ENCODE measurements around the gene CLDN14. TPM values are rescaled to one million over a fixed set of nuclear protein-coding genes. Genes with fewer than 3 reads are reported as not detected.

Gene CLDN14
- total RNA-seq, 1 experiment from 2014 or later: 8.9 TPM

GRCh38 chr21:36454706-36455105, 25.2 kb downstream of the CLDN14 start:
- intact Hi-C loops (cut with micrococcal nuclease): no loop called here
- no peak overlapping the region for H2AFZ ChIP-seq (ENCODE audit: low read length)
- no TSS peak for BruUV-seq (replicated peaks)
- peaks cover 3% of the 10 kb centered on the region; the same call in 1 of the 2 replicates for H3K4me1 ChIP-seq (ENCODE audit: insufficient read depth, low read length)
- H3K27ac ChIP-seq (ENCODE audit: low read length): no peak overlapping the region
- POLR2A ChIA-PET (ENCODE audit: unreplicated experiment): no interaction called here
- TF ChIP-seq EZH2 (IDR thresholded peaks at IDR 0.05; ENCODE audit: low read length, unreplicated experiment): no peak
- TF ChIP-seq CTCF (conservative IDR thresholded peaks at IDR 0.05; ENCODE audit: low read depth, low read length): no peak
- TF ChIP-seq EZH2phosphoT487 (IDR thresholded peaks at IDR 0.05; ENCODE audit: borderline replicate concordance, low read length): no peak
- H3K36me3 ChIP-seq (ENCODE audit: low read depth, low read length): no peaks in the 10 kb centered on the region
- no peaks in the 10 kb centered on the region for H3K79me2 ChIP-seq (ENCODE audit: low read length)
- H3K27me3 ChIP-seq (ENCODE audit: low read length): no peaks in the 10 kb centered on the region
- H3K9ac ChIP-seq (ENCODE audit: low read length): no peak overlapping the region
- no peaks in the 10 kb centered on the region for H3K9me3 ChIP-seq (ENCODE audit: low read length)
- no peak overlapping the region for H3K4me3 ChIP-seq (ENCODE audit: low read length)
- H3F3A ChIP-seq (ENCODE audit: low read length, unreplicated experiment): no peaks in the 10 kb centered on the region
- DNase-seq (no peak), ATAC-seq (no peak)
- no peaks in the 10 kb centered on the region for H3K9me2 ChIP-seq (replicated peaks; ENCODE audit: low read length)
- no peak overlapping the region for H3K4me2 ChIP-seq (ENCODE audit: low read length)
- H4K20me1 ChIP-seq (ENCODE audit: low read length): no peaks in the 10 kb centered on the region
- CTCF ChIA-PET: no interaction called here

GRCh38 chr21:36454093-36454531, 25.8 kb downstream of the CLDN14 start:
- no peak overlapping the region for H3K4me2 ChIP-seq (ENCODE audit: low read length)
- no peak overlapping the region for H3K9ac ChIP-seq (ENCODE audit: low read length)

More at GRCh38 chr21:36454093-36454531, 25.8 kb downstream of the CLDN14 start:
- no peaks in the 10 kb centered on the region for H3K27me3 ChIP-seq (ENCODE audit: low read length)
- H3K79me2 ChIP-seq (ENCODE audit: low read length): no peaks in the 10 kb centered on the region
- no peaks in the 10 kb centered on the region for H4K20me1 ChIP-seq (ENCODE audit: low read length)
- H3K4me1 ChIP-seq (ENCODE audit: insufficient read depth, low read length): no peaks in the 10 kb centered on the region; the same call in 1 of the 2 replicates
- ATAC-seq (peak; percentile 29), DNase-seq (no peak)
- POLR2A ChIA-PET (ENCODE audit: unreplicated experiment): interaction anchor here (0.8 kb wide), 1 partner anchor 24 kb away, joined by 3 read pairs; no protein-coding TSS in a partner anchor
- CTCF ChIA-PET: no interaction called here
- intact Hi-C loops (cut with micrococcal nuclease): no loop called here
- BruUV-seq (replicated peaks): no TSS peak
- no peak for TF ChIP-seq EZH2 (IDR thresholded peaks at IDR 0.05; ENCODE audit: low read length, unreplicated experiment)
- TF ChIP-seq CTCF (conservative IDR thresholded peaks at IDR 0.05; ENCODE audit: low read depth, low read length): no peak
- no peak for TF ChIP-seq EZH2phosphoT487 (IDR thresholded peaks at IDR 0.05; ENCODE audit: borderline replicate concordance, low read length)
- no peaks in the 10 kb centered on the region for H3K9me2 ChIP-seq (replicated peaks; ENCODE audit: low read length)
- no peaks in the 10 kb centered on the region for H3F3A ChIP-seq (ENCODE audit: low read length, unreplicated experiment)
- no peak overlapping the region for H3K27ac ChIP-seq (ENCODE audit: low read length)
- no peak overlapping the region for H3K4me3 ChIP-seq (ENCODE audit: low read length)
- H3K9me3 ChIP-seq (ENCODE audit: low read length): no peaks in the 10 kb centered on the region
- H3K36me3 ChIP-seq (ENCODE audit: low read depth, low read length): no peaks in the 10 kb centered on the region
- H2AFZ ChIP-seq (ENCODE audit: low read length): no peak overlapping the region
